H1 (cell line): ENCODE data around the gene WFDC1. TPM values are rescaled to one million over a fixed set of nuclear protein-coding genes. Genes with fewer than 3 reads are reported as not detected.

Experiments
- CTBP2 ChIP-seq: IDR thresholded peaks from 2 replicates; pipeline ENCODE4 v1.7.0; 2011; ENCODE audit warnings: borderline replicate concordance, mild to moderate bottlenecking, moderate library complexity, mixed read lengths, low read length; ENCODE audit not compliant: insufficient read depth, insufficient read length
- KDM1A ChIP-seq: fragments of 200-600, 300-600 bp; sonication (generic); IDR thresholded peaks from 2 replicates; pipeline ENCODE4 v1.7.1; 2016; ENCODE audit warnings: mild to moderate bottlenecking, low read length, borderline replicate concordance
- MAX ChIP-seq: IDR thresholded peaks from 2 replicates; pipeline ENCODE4 v1.6.1; 2012; ENCODE audit warnings: inconsistent platforms
- polyA plus RNA-seq, 7 experiments: library from polyadenylated mRNA; depleted of rRNA in 3 of 7; stranded (reverse) in 5 of 7; unstranded in 2 of 7; fragments of >200 nt in 5 of 7; fragments of 200-250 nt in 2 of 7; gene quantifications; 1 replicate in 5 of 7; 2 replicates in 1 of 7; 4 replicates in 1 of 7; pipeline versions ENCODE4 v1.2.1 to v1.2.3, GENCODE V29; 2011 to 2013; ENCODE audit warnings: missing spikeins in 2 of 7, mixed read lengths in 2 of 7
- total RNA-seq: library from RNA; stranded (reverse); fragmentation: NEBNext Ultra II Directional; extraction: Animal tissue kit (Norgen Biotek cat#: 25700); gene quantifications from 2 replicates; pipeline ENCODE4 v1.2.1, GENCODE V29; 2021

WFDC1 gene
- total and polyA plus RNA-seq, 2 of the 8 experiments (the other 6 are each of a cell fraction or from before 2014, with no cell fraction given): 0.70 to 1.1 TPM

- TF ChIP-seq MAX (no peak), CTBP2 (no peak), KDM1A (no peak)
- TF ChIP-seq, all 59 proteins: peak for 0
Measured at GRCh38 chr16:84348386-84348888, 53.8 kb downstream of the WFDC1 start (continued).
